Endodermal cell (in vitro differentiated cells): ENCODE measurements around the gene CTRB1. TPM values are rescaled to one million over a fixed set of nuclear protein-coding genes. Genes with fewer than 3 reads are reported as not detected.

Experiments used
- DNase-seq: peaks from one replicate; pipeline ENCODE4 v3.0.0-alpha.2; 2017
- H3K27ac ChIP-seq: 2 replicates; pipeline ENCODE4 v1.5.1; 2013; ENCODE audit warnings: mild to moderate bottlenecking, low read depth, low read length, moderate library complexity
- H3K27me3 ChIP-seq: 2 replicates; pipeline ENCODE4 v1.6.1; 2013; ENCODE audit warnings: mild to moderate bottlenecking, low read length, moderate library complexity; ENCODE audit not compliant: insufficient read depth, control insufficient read depth, poor library complexity, severe bottlenecking
- H3K36me3 ChIP-seq: 2 replicates; pipeline ENCODE4 v1.7.0; 2013; ENCODE audit warnings: mild to moderate bottlenecking, low read length, moderate library complexity; ENCODE audit not compliant: control insufficient read depth, insufficient read depth
- H3K4me1 ChIP-seq: one replicate; pipeline ENCODE4 v1.7.0; 2013; ENCODE audit warnings: low read length; ENCODE audit not compliant: control insufficient read depth, insufficient read depth
- H3K4me3 ChIP-seq: 2 replicates; pipeline ENCODE4 v1.5.1; 2013; ENCODE audit warnings: mild to moderate bottlenecking, low read length, moderate library complexity
- H3K9ac ChIP-seq: 2 replicates; pipeline ENCODE4 v1.6.1; 2013; ENCODE audit warnings: mild to moderate bottlenecking, low read length, moderate library complexity; ENCODE audit not compliant: poor library complexity, severe bottlenecking; ENCODE audit errors: extremely low read depth
- H3K9me3 ChIP-seq: 2 replicates; pipeline ENCODE4 v1.6.1; 2013; ENCODE audit warnings: mild to moderate bottlenecking, low read length, moderate library complexity; ENCODE audit not compliant: control insufficient read depth
- H3K27ac Mint-ChIP-seq: 2 replicates; pipeline ENCODE4 v1.8.0; 2020; ENCODE audit warnings: mixed read lengths
- H3K27me3 Mint-ChIP-seq: 2 replicates; pipeline ENCODE4 v1.8.0; 2021; ENCODE audit warnings: mild to moderate bottlenecking, mixed read lengths; ENCODE audit not compliant: insufficient read depth
- H3K36me3 Mint-ChIP-seq: 2 replicates; pipeline ENCODE4 v1.8.0; 2020; ENCODE audit warnings: low read depth, mixed read lengths
- H3K4me1 Mint-ChIP-seq: 2 replicates; pipeline ENCODE4 v1.8.0; 2020; ENCODE audit warnings: mixed read lengths
- H3K4me3 Mint-ChIP-seq: 2 replicates; pipeline ENCODE4 v1.8.0; 2020; ENCODE audit warnings: mild to moderate bottlenecking, moderate library complexity, mixed read lengths
- H3K9me3 Mint-ChIP-seq: 2 replicates; pipeline ENCODE4 v1.8.0; 2020; ENCODE audit warnings: mild to moderate bottlenecking, mixed read lengths
- WGBS, 2 experiments: methylation state at CpG; one replicate each; pipeline versions ENCODE4 v1.1.5 to v1.1.7; 2013; ENCODE audit warnings: missing lambda C conversion rate in 2 of 2, mixed read lengths in 1 of 2; ENCODE audit not compliant: insufficient coverage in 1 of 2, insufficient read length in 1 of 2; 5-methylcytosine and 5-hydroxymethylcytosine counted together
- total RNA-seq, 2 donors: library from RNA; stranded (reverse); fragmentation: NEBNext Ultra II Directional in 1 of 2; extraction: Animal tissue kit (Norgen Biotek cat#: 25700) in 1 of 2; gene quantifications; 2 replicates in 1 of 2; 3 replicates in 1 of 2; pipeline ENCODE4 v1.2.1, GENCODE V29; 2021
- TF ChIP-seq, protein P1 (sequence below): fragments of 200-600 bp; sonication (generic); conservative IDR thresholded peaks from 2 replicates; pipeline ENCODE4 v1.5.0; 2021; ENCODE audit warnings: antibody characterized with exemption, mild to moderate bottlenecking

Gene CTRB1
- total RNA-seq, 2 donors from 2014 or later: not detected

DNA sequence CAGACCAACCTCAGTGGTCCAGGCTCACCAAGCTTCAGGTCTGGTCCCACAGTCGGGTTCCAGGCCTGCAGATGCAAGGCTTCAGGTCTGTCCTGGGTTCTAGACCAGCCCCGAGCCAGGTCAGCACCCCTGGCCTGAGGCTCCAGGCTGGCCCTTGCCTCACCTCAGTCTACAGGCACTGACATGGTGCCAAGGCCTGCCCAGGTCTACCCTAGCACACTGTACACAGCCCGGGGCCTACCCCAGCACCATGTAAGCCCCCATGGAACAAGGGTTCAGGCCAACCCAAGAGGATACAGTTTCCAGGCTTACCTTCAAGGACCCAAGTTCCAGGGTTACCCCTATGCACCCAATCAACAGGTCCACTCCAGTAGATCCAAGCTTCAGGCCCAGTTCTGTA lies 43.7 kb upstream of the CTRB1 start:
- peaks cover 25% of the 10 kb centered on the region for H3K36me3 ChIP-seq
- Mint-ChIP-seq H3K27me3 (peaks cover 2% of the 10 kb centered on the region), H3K27ac (no peak overlapping the region), H3K9me3 (peaks cover 66% of the 10 kb centered on the region), H3K4me1 (no peaks in the 10 kb centered on the region), H3K4me3 (no peak overlapping the region), H3K36me3 (peaks cover 30% of the 10 kb centered on the region)
- H3K27ac ChIP-seq: no peak overlapping the region
- DNase-seq: no peak
- H3K4me3 ChIP-seq: no peak overlapping the region
- H3K9ac ChIP-seq: no peak overlapping the region
- TF ChIP-seq, protein P1, sequence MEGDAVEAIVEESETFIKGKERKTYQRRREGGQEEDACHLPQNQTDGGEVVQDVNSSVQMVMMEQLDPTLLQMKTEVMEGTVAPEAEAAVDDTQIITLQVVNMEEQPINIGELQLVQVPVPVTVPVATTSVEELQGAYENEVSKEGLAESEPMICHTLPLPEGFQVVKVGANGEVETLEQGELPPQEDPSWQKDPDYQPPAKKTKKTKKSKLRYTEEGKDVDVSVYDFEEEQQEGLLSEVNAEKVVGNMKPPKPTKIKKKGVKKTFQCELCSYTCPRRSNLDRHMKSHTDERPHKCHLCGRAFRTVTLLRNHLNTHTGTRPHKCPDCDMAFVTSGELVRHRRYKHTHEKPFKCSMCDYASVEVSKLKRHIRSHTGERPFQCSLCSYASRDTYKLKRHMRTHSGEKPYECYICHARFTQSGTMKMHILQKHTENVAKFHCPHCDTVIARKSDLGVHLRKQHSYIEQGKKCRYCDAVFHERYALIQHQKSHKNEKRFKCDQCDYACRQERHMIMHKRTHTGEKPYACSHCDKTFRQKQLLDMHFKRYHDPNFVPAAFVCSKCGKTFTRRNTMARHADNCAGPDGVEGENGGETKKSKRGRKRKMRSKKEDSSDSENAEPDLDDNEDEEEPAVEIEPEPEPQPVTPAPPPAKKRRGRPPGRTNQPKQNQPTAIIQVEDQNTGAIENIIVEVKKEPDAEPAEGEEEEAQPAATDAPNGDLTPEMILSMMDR: no peak
- WGBS, 2 experiments: 80 to 88% methylated on average over 1 to 3 of the region's 3 CpGs
- H3K9me3 ChIP-seq: peaks cover 76% of the 10 kb centered on the region
- no peaks in the 10 kb centered on the region for H3K27me3 ChIP-seq
- H3K4me1 ChIP-seq: no peaks in the 10 kb centered on the region

DNA sequence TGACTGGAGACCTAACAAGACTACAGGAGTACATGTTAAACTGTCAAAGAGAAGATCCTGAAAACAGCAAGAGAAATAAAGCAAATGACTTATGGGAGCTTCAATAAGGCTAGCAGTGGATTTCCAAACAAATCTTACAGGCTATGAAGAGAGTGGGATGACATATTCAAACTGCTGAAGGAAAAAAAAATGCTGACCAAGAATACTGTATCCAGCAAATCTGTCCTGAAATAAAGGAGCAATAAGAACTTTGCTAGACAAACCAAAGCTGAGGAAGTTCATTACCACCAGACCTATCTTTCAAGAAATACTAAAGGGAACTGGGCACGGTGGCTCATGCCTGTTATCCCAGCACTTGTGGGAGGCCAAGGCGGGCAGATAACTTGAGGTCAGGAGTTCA lies 41.9 kb upstream of the CTRB1 start:
- H3K4me1 ChIP-seq: no peaks in the 10 kb centered on the region
- DNase-seq: no peak
- Mint-ChIP-seq H3K27ac (no peak overlapping the region), H3K36me3 (peaks cover 11% of the 10 kb centered on the region), H3K9me3 (peaks cover 49% of the 10 kb centered on the region), H3K4me1 (peaks cover 4% of the 10 kb centered on the region), H3K27me3 (peaks cover 2% of the 10 kb centered on the region), H3K4me3 (no peak overlapping the region)
- H3K27me3 ChIP-seq: no peaks in the 10 kb centered on the region
- TF ChIP-seq, protein P1: no peak
- no peak overlapping the region for H3K27ac ChIP-seq
- no peak overlapping the region for H3K9ac ChIP-seq
- WGBS, 2 experiments: 88 to 94% methylated on average over 1 to 2 of the region's 2 CpGs
- H3K4me3 ChIP-seq: peak overlapping the region; percentile 1
- peaks cover 57% of the 10 kb centered on the region for H3K9me3 ChIP-seq
- peaks cover 6% of the 10 kb centered on the region for H3K36me3 ChIP-seq

DNA sequence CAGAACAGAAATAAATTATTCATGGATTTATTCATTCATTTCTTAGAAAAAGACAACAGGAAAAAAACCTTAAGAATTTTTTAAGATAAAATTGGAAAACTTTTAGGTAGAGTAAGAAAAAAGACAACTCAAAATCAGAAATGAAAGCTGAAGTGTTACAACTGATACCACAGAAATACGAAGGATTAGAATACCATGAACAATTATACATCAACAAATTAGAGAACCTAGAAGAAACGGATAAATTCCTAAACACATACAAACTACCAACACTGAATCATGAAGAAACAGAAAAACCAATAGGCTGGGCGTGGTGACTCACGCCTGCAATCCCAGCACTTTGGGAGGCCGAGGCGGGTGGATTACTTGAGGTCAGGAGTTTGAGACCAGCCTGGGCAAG lies 39.6 kb upstream of the CTRB1 start:
- H3K27me3 ChIP-seq: no peaks in the 10 kb centered on the region
- DNase-seq: no peak
- Mint-ChIP-seq H3K27me3 (peaks cover 2% of the 10 kb centered on the region), H3K9me3 (peaks cover 30% of the 10 kb centered on the region), H3K4me3 (no peak overlapping the region), H3K36me3 (peaks cover 2% of the 10 kb centered on the region), H3K27ac (no peak overlapping the region), H3K4me1 (peaks cover 8% of the 10 kb centered on the region)
- H3K4me1 ChIP-seq: no peaks in the 10 kb centered on the region
- 92 to 100% methylated on average over 4 to 6 of the region's 6 CpGs for WGBS, 2 experiments
- H3K4me3 ChIP-seq: no peak overlapping the region
- no peak overlapping the region for H3K27ac ChIP-seq
- TF ChIP-seq, protein P1: no peak
- H3K9me3 ChIP-seq: peaks cover 34% of the 10 kb centered on the region
- no peak overlapping the region for H3K9ac ChIP-seq
- H3K36me3 ChIP-seq: no peaks in the 10 kb centered on the region
